Uterus (tissue), 4 donors: Measurements from ENCODE around the gene DNAJC18. TPM values are rescaled to one million over a fixed set of nuclear protein-coding genes. Genes with fewer than 3 reads are reported as not detected.

Source experiments
- DNase-seq, 2 donors: peaks; one replicate each; pipeline ENCODE4 v3.0.0-alpha.2; 2019 to 2020
- H3K27ac ChIP-seq, 2 donors: fragments of 200-600 bp; sonication (generic); 1 replicate in 1 of 2; 2 replicates in 1 of 2; pipeline ENCODE4 v1.5.1; 2016 to 2018
- H3K27me3 ChIP-seq, 2 donors: fragments of 200-600 bp; sonication (generic); one replicate each; pipeline ENCODE4 v1.5.1; 2018 to 2019; ENCODE audit warnings: control low read depth in 1 of 2
- H3K36me3 ChIP-seq, 2 donors: fragments of 200-600 bp; sonication (generic); one replicate each; pipeline ENCODE4 v1.5.1; 2019; ENCODE audit warnings: control low read depth in 1 of 2
- H3K4me1 ChIP-seq, 2 donors: fragments of 200-600 bp; sonication (generic); one replicate each; pipeline ENCODE4 v1.5.1; 2018 to 2019; ENCODE audit warnings: control low read depth in 1 of 2
- H3K4me3 ChIP-seq, 2 donors: fragments of 200-600 bp; sonication (generic); 1 replicate in 1 of 2; 2 replicates in 1 of 2; pipeline ENCODE4 v1.5.1; 2018 to 2019; ENCODE audit warnings: mild to moderate bottlenecking in 1 of 2
- H3K9me3 ChIP-seq, 2 donors: fragments of 200-600 bp; sonication (generic); one replicate each; pipeline ENCODE4 v1.5.1; 2019; ENCODE audit warnings: control low read depth in 1 of 2
- CTCF ChIP-seq, 4 experiments: fragments of 200-600 bp in 2 of 4; fragments of 450-650 bp in 2 of 4; sonication (generic) in 2 of 4; IDR thresholded peaks; one replicate each; pipeline ENCODE4 v1.5.1; 2016 to 2019; ENCODE audit warnings: antibody characterized with exemption in 4 of 4, mild to moderate bottlenecking in 2 of 4, moderate library complexity in 1 of 4
- POLR2A ChIP-seq, 2 donors: fragments of 450-650 bp; IDR thresholded peaks; one replicate each; pipeline ENCODE4 v1.6.1; 2016; ENCODE audit warnings: antibody characterized with exemption in 2 of 2, mild to moderate bottlenecking in 1 of 2, moderate library complexity in 1 of 2
- intact Hi-C: fragments of 100-400 bp; cut with DNase I; formaldehyde crosslinking; loops from one replicate; pipeline ENCODE4 v1.15.1; 2023; ENCODE audit warnings: low total_unique reads
- total RNA-seq, 4 donors: library from RNA; depleted of rRNA in 3 of 4; stranded (reverse); fragments of >200 nt in 3 of 4; gene quantifications; one replicate each; pipeline versions ENCODE4 v1.1.0 to v1.2.4, GENCODE V29; 2014 to 2023
- donor health status: DM: yes; HTN: yes; CAD: no.

DNAJC18 gene
- total RNA-seq, 4 donors from 2014 or later = 3.1 to 21.6 (median 12.6) TPM

GRCh38 chr5:139470821-139471300, 31.5 kb upstream of the DNAJC18 start, which contains the start of gene SMIM33:
Gene SMIM33, plus strand, starts transcription at chr5:139471004. Its CDS starts 118 bp downstream, at chr5:139471122.
- intact Hi-C loops = no loop called here
- no peak within 1 kb of the TSS for H3K4me3 ChIP-seq
- no peak for DNase-seq
- no peak within 1 kb of the TSS for H3K27ac ChIP-seq
- H3K9me3 ChIP-seq = no peaks in the 10 kb centered on the region
- no peak for TF ChIP-seq POLR2A (IDR thresholded peaks at IDR 0.05)
- H3K27me3 ChIP-seq = no peaks in the 10 kb centered on the region
- H3K4me1 ChIP-seq = no peaks in the 10 kb centered on the region
- H3K36me3 ChIP-seq = no peaks in the 10 kb centered on the region

- no peak for TF ChIP-seq CTCF (IDR thresholded peaks at IDR 0.05)
- TF ChIP-seq POLR2A (IDR thresholded peaks at IDR 0.05) = no peak
- Histone ChIP-seq H3K4me1 (no peaks in the 10 kb centered on the region), H3K4me3 (no peak overlapping the region), H3K27me3 (no peaks in the 10 kb centered on the region), H3K9me3 (no peaks in the 10 kb centered on the region), H3K36me3 (no peaks in the 10 kb centered on the region), H3K27ac (no peak overlapping the region)
- intact Hi-C loops = no loop called here
- DNase-seq = no peak
Measured at GRCh38 chr5:139468421-139468931, 29.2 kb upstream of the DNAJC18 start.

- intact Hi-C loops = no loop called here
- H3K36me3 ChIP-seq = no peaks in the 10 kb centered on the region
- H3K4me1 ChIP-seq = no peaks in the 10 kb centered on the region
- peak within 1 kb of the TSS; percentile 9 to 23 for H3K4me3 ChIP-seq
- H3K27ac ChIP-seq = peak within 1 kb of the TSS; percentile 64 to 66
- H3K9me3 ChIP-seq = no peaks in the 10 kb centered on the region
- no peaks in the 10 kb centered on the region for H3K27me3 ChIP-seq
- TF ChIP-seq CTCF (IDR thresholded peaks at IDR 0.05) = no peak
- no peak for TF ChIP-seq POLR2A (IDR thresholded peaks at IDR 0.05)
- peak in 1 of 2 donors; percentile 57 for DNase-seq
Measured at GRCh38 chr5:139462586-139463276, 23.4 kb upstream of the DNAJC18 start, which contains the start of gene ECSCR. Gene ECSCR, minus strand, starts transcription at chr5:139462743. Its CDS starts 73 bp downstream, at chr5:139462670.

- H3K27me3 ChIP-seq = no peaks in the 10 kb centered on the region
- H3K4me3 ChIP-seq = peak overlapping the region in 1 of 2 donors; percentile 23
- H3K27ac ChIP-seq = peak overlapping the region; percentile 64 to 66
- intact Hi-C loops = no loop called here
- H3K4me1 ChIP-seq = no peaks in the 10 kb centered on the region
- H3K9me3 ChIP-seq = no peaks in the 10 kb centered on the region
- H3K36me3 ChIP-seq = no peaks in the 10 kb centered on the region
- peak in 1 of 2 donors; percentile 48 for DNase-seq
- no peak for TF ChIP-seq CTCF (IDR thresholded peaks at IDR 0.05)
Measured at GRCh38 chr5:139461698-139462097, 22.4 kb upstream of the DNAJC18 start.

GRCh38 chr5:139461176-139461575, 21.9 kb upstream of the DNAJC18 start:
- H3K4me3 ChIP-seq = no peak overlapping the region
- TF ChIP-seq POLR2A (IDR thresholded peaks at IDR 0.05) (no peak), CTCF (IDR thresholded peaks at IDR 0.05) (no peak)
- DNase-seq = no peak
- peak overlapping the region; percentile 64 to 66 for H3K27ac ChIP-seq
- no peaks in the 10 kb centered on the region for H3K9me3 ChIP-seq
- intact Hi-C loops = no loop called here
- H3K36me3 ChIP-seq = no peaks in the 10 kb centered on the region
- no peaks in the 10 kb centered on the region for H3K4me1 ChIP-seq
- no peaks in the 10 kb centered on the region for H3K27me3 ChIP-seq
